DOHH2 (cell line): Measurements from ENCODE around the gene PDIA4.

ENCODE experiments used
- H3F3A ChIP-seq: fragments of 200-600 bp; sonication (generic), shearing (Covaris generic); 2 replicates; pipeline ENCODE4 v1.6.0; 2016; ENCODE audit warnings: antibody characterized with exemption, mild to moderate bottlenecking; ENCODE audit not compliant: control insufficient read depth, insufficient read depth
- H3K27ac ChIP-seq: fragments of 200-600 bp; sonication (generic); 2 replicates; pipeline ENCODE4 v1.5.1; 2014; ENCODE audit warnings: low read depth, mild to moderate bottlenecking, low read length, moderate library complexity
- H3K27me3 ChIP-seq: fragments of 200-600 bp; sonication (generic); 2 replicates; pipeline ENCODE4 v1.6.1; 2014; ENCODE audit warnings: mild to moderate bottlenecking, low read length, mixed read lengths; ENCODE audit not compliant: control insufficient read depth
- H3K36me3 ChIP-seq: fragments of 200-600 bp; sonication (generic); 2 replicates; pipeline ENCODE4 v1.6.1; 2014; ENCODE audit warnings: mild to moderate bottlenecking, low read length, moderate library complexity, mixed read lengths; ENCODE audit not compliant: control insufficient read depth
- H3K4me1 ChIP-seq: fragments of 200-600 bp; sonication (generic); 2 replicates; pipeline ENCODE4 v1.6.1; 2014; ENCODE audit warnings: mild to moderate bottlenecking, low read length, mixed read lengths; ENCODE audit not compliant: control insufficient read depth
- H3K4me2 ChIP-seq: fragments of 200-600 bp; sonication (generic); 2 replicates; pipeline ENCODE4 v1.6.0; 2014; ENCODE audit warnings: mild to moderate bottlenecking, low read length, moderate library complexity
- H3K4me3 ChIP-seq: fragments of 200-600 bp; sonication (generic); 2 replicates; pipeline ENCODE4 v1.5.1; 2014; ENCODE audit warnings: mild to moderate bottlenecking, low read length, mixed read lengths
- H3K79me2 ChIP-seq: fragments of 200-600 bp; sonication (generic); 2 replicates; pipeline ENCODE4 v1.6.1; 2014; ENCODE audit warnings: mild to moderate bottlenecking, low read length, mixed read lengths; ENCODE audit not compliant: control insufficient read depth
- H3K9me2 ChIP-seq: fragments of 200-600 bp; sonication (generic); replicated peaks from 2 replicates; pipeline ENCODE4 v1.6.1; 2014; ENCODE audit warnings: mild to moderate bottlenecking, low read length, mixed read lengths; ENCODE audit not compliant: control insufficient read depth
- H3K9me3 ChIP-seq: fragments of 200-600 bp; sonication (generic); 2 replicates; pipeline ENCODE4 v1.6.1; 2014; ENCODE audit warnings: antibody characterized with exemption, low read length, mixed read lengths; ENCODE audit not compliant: control insufficient read depth, insufficient read depth
- H4K20me1 ChIP-seq: fragments of 200-600 bp; sonication (generic); 2 replicates; pipeline ENCODE4 v1.6.0; 2014; ENCODE audit warnings: low read depth, mild to moderate bottlenecking, antibody characterized with exemption, low read length, moderate library complexity; ENCODE audit not compliant: control insufficient read depth, insufficient read depth
- EZH2phosphoT487 ChIP-seq: fragments of 200-600 bp; sonication (generic); IDR thresholded peaks from 2 replicates; pipeline ENCODE4 v1.6.1; 2017; ENCODE audit warnings: borderline replicate concordance, mild to moderate bottlenecking, antibody characterized with exemption, low read length, moderate library complexity, mixed read lengths
- TF ChIP-seq, protein P1 (sequence below): fragments of 200-600 bp; sonication (generic); IDR thresholded peaks from one replicate; pipeline ENCODE4 v1.5.1; 2014; ENCODE audit warnings: antibody characterized with exemption, mild to moderate bottlenecking, low read depth, low read length; ENCODE audit not compliant: poor library complexity, severe bottlenecking

The PDIA4 gene

DNA sequence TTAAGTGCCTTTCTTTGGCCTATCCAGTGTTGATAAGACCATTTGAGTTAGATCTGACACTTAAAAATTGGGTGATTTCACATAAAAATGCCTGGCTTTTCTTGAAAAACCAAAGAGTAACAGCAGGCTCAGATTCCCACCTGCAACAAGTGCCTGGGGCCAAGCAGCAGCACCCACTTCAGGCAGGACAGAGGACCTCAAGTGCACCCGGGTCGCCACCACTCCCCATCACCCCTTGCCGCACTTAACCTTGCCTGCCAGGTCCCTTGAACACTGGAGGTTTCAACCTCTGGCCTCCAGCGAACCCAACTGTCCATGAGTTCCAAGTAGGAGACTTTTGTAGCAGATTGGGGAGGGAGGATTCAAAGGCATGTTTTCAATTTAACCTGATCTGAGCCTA is 30.8 kb downstream of the PDIA4 start:
- Histone ChIP-seq H3K36me3 (peaks cover 12% of the 10 kb centered on the region), H4K20me1 (0 out of 2 replicates have a peak, but pooled peaks cover 5% of the 10 kb centered on the region), H3K79me2 (no peaks in the 10 kb centered on the region), H3K4me2 (no peak overlapping the region), H3K4me3 (no peak overlapping the region), H3K9me2 (no peaks in the 10 kb centered on the region), H3K27me3 (no peaks in the 10 kb centered on the region), H3K4me1 (no peaks in the 10 kb centered on the region), H3K9me3 (no peaks in the 10 kb centered on the region), H3F3A (0 out of 2 replicates have a peak, but pooled peaks cover 3% of the 10 kb centered on the region), H3K27ac (no peak overlapping the region)
- TF ChIP-seq, protein P1, sequence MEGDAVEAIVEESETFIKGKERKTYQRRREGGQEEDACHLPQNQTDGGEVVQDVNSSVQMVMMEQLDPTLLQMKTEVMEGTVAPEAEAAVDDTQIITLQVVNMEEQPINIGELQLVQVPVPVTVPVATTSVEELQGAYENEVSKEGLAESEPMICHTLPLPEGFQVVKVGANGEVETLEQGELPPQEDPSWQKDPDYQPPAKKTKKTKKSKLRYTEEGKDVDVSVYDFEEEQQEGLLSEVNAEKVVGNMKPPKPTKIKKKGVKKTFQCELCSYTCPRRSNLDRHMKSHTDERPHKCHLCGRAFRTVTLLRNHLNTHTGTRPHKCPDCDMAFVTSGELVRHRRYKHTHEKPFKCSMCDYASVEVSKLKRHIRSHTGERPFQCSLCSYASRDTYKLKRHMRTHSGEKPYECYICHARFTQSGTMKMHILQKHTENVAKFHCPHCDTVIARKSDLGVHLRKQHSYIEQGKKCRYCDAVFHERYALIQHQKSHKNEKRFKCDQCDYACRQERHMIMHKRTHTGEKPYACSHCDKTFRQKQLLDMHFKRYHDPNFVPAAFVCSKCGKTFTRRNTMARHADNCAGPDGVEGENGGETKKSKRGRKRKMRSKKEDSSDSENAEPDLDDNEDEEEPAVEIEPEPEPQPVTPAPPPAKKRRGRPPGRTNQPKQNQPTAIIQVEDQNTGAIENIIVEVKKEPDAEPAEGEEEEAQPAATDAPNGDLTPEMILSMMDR, result no peak
- no peak for TF ChIP-seq EZH2phosphoT487

DNA sequence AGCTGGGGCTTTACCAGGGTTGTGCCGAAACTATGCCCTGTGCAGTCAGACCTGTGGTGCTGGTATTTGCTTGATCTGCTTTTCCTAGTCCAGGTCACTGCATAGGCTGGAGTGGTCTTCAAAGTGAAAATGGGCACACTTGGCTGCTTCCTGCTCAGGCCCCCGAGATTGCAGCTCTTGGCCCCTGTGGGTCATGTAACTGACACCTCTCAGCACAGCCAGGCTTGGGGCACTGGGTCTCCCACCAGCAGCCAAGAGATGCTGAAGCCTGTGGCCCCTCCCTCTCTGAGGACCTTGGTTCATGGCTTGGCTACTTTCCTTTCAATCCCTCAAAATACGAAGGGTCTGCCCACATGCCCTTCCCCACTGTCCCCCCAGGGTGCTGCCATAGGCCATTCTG is 33.7 kb downstream of the PDIA4 start:
- TF ChIP-seq, protein P1, result no peak
- TF ChIP-seq EZH2phosphoT487, result no peak

DNA sequence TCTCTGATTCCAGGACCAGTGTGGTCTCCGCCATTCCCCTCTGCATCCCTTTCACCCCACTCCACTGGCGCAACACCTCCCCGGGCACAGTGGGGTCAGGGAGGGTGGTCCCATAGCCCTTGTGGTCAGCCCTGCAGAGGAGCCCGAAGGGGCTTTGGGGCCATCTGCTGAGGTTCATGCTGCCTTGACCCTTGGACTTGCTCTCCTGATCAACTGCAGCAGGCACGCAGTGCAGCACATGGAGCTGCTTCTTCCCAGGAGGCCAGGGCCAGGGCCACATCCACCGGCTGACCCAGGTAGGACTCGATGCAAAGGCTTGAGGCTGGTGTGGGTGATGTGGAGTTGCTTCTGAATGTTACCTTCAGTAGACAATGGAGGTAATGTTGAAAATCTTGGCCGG is 35.1 kb downstream of the PDIA4 start:
- Histone ChIP-seq H3K4me3 (no peak overlapping the region), H3K9me3 (no peaks in the 10 kb centered on the region), H3K79me2 (no peaks in the 10 kb centered on the region), H3F3A (no peaks in the 10 kb centered on the region), H3K9me2 (no peaks in the 10 kb centered on the region), H3K4me1 (peaks cover 7% of the 10 kb centered on the region), H3K27ac (no peak overlapping the region), H3K4me2 (no peak overlapping the region), H4K20me1 (no peaks in the 10 kb centered on the region), H3K36me3 (no peaks in the 10 kb centered on the region), H3K27me3 (peaks cover 10% of the 10 kb centered on the region; the same call in 1 of the 2 replicates)
- TF ChIP-seq, protein P1, result no peak
- TF ChIP-seq EZH2phosphoT487, result no peak

More for the DNA sequence above, 33.7 kb downstream of the PDIA4 start:
- peaks cover 6% of the 10 kb centered on the region; the same call in 1 of the 2 replicates for H3K27me3 ChIP-seq
- H3K79me2 ChIP-seq, result no peaks in the 10 kb centered on the region
- no peaks in the 10 kb centered on the region for H3K9me3 ChIP-seq
- no peaks in the 10 kb centered on the region for H3K4me1 ChIP-seq
- 0 out of 2 replicates have a peak, but pooled peaks cover 3% of the 10 kb centered on the region for H3F3A ChIP-seq
- H3K27ac ChIP-seq, result no peak overlapping the region
- no peaks in the 10 kb centered on the region for H3K36me3 ChIP-seq
- no peaks in the 10 kb centered on the region for H3K9me2 ChIP-seq
- no peak overlapping the region for H3K4me2 ChIP-seq
- H4K20me1 ChIP-seq, result no peaks in the 10 kb centered on the region
- H3K4me3 ChIP-seq, result no peak overlapping the region

DNA sequence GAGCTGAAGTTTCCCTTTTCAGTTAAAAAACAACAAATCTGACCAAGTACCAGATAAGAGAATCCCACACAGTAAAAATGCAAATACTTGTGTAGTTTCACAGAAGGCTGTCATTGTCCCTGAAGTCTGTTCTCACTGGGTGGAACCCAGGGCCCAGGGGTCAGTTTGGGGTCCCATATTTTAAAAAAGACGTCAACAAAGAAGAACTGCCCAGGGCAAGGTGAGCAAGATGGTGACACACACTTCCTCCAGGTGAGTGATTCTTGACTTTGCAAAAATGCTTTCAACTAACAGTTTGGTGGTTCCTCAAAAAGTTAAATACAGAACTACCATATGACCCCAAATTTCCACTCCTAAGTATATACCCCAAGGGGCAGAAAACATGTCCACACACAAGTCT is 36.8 kb downstream of the PDIA4 start:
- Histone ChIP-seq H3K4me3 (no peak overlapping the region), H3K27ac (no peak overlapping the region), H3F3A (peaks cover 1% of the 10 kb centered on the region), H3K79me2 (no peaks in the 10 kb centered on the region), H3K4me2 (no peak overlapping the region), H4K20me1 (no peaks in the 10 kb centered on the region), H3K27me3 (peaks cover 10% of the 10 kb centered on the region; the same call in 1 of the 2 replicates), H3K9me3 (no peaks in the 10 kb centered on the region), H3K4me1 (peaks cover 11% of the 10 kb centered on the region), H3K9me2 (no peaks in the 10 kb centered on the region), H3K36me3 (no peaks in the 10 kb centered on the region)
- TF ChIP-seq EZH2phosphoT487, result no peak
